ENCODE results near the gene RRP9.

The RRP9 gene

DNA sequence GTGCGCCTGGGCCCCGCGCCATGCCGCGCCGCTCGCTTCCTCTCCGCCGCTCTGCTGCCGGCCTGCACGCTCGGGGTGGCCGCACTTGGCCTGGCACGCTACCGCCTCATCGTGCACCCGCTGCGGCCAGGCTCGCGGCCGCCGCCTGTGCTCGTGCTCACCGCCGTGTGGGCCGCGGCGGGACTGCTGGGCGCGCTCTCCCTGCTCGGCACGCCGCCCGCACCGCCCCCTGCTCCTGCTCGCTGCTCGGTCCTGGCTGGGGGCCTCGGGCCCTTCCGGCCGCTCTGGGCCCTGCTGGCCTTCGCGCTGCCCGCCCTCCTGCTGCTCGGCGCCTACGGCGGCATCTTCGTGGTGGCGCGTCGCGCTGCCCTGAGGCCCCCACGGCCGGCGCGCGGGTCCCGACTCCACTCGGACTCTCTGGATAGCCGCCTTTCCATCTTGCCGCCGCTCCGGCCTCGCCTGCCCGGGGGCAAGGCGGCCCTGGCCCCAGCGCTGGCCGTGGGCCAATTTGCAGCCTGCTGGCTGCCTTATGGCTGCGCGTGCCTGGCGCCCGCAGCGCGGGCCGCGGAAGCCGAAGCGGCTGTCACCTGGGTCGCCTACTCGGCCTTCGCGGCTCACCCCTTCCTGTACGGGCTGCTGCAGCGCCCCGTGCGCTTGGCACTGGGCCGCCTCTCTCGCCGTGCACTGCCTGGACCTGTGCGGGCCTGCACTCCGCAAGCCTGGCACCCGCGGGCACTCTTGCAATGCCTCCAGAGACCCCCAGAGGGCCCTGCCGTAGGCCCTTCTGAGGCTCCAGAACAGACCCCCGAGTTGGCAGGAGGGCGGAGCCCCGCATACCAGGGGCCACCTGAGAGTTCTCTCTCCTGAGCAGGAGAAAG lies 14.4 kb upstream of the RRP9 start:
- Histone ChIP-seq H3K36me3 (ENCODE audit: control insufficient read depth in 1 of 2, insufficient read depth in 2 of 2, low read length in 2 of 2) (peaks cover 3 to 11% of the 10 kb centered on the region in 2 donors), H3K27ac (ENCODE audit: low read depth, low read length) (no peak overlapping the region), H3K9ac (ENCODE audit: low read depth in 1 of 2, low read length in 2 of 2) (peak overlapping the region in 1 of 2 donors; percentile 43), H3K4me3 (ENCODE audit: low read depth in 1 of 2, low read length in 2 of 2) (peak overlapping the region; percentile 8 to 50), H3K27me3 (ENCODE audit: control insufficient read depth in 1 of 2, insufficient read depth in 2 of 2, low read length in 2 of 2) (peaks cover 5 to 12% of the 10 kb centered on the region in 2 donors), H3K4me1 (ENCODE audit: control insufficient read depth in 1 of 2, insufficient read depth in 2 of 2, low read length in 2 of 2) (peaks cover 5 to 7% of the 10 kb centered on the region in 2 donors), H3K9me3 (ENCODE audit: control insufficient read depth in 1 of 2, low read length in 2 of 2) (no peaks in the 10 kb centered on the region)

GRCh38 chr3:51955175-51955892 lies 13.6 kb upstream of the RRP9 start, which contains the start of gene GPR62:
TSS of gene GPR62 (plus strand) at chr3:51955381. CDS start at chr3:51955653, 272 bp downstream.
- peak within 1 kb of the TSS; percentile 8 to 50 for H3K4me3 ChIP-seq (ENCODE audit: low read depth in 1 of 2, low read length in 2 of 2)
- peaks cover 5 to 7% of the 10 kb centered on the region in 2 donors for H3K4me1 ChIP-seq (ENCODE audit: control insufficient read depth in 1 of 2, insufficient read depth in 2 of 2, low read length in 2 of 2)
- no peak within 1 kb of the TSS for H3K27ac ChIP-seq (ENCODE audit: low read depth, low read length)

DNA sequence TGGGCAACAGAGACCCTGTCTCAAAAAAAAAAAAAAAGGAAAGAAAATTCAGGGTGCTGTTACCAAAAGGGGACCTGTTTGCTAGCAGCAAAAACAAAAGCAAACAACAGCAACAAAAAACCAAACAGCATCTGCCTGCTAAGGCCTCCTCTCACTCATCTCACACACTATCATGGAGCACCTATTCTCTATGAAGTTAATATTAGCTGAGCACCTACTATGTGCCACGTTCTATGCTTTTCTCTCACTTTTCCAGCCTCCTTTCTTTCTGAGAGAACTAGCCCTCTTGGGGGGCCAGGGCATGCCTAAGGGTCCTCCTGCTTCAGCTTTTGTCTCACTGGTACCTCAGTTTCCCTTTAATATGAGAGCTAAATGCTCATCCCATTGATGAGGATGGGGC lies 13.0 kb upstream of the RRP9 start:
- no peak overlapping the region for H3K27ac ChIP-seq (ENCODE audit: low read depth, low read length)

More at GRCh38 chr3:51955175-51955892, 13.6 kb upstream of the RRP9 start, which contains the start of gene GPR62:
- peak within 1 kb of the TSS in 1 of 2 donors; percentile 43 for H3K9ac ChIP-seq (ENCODE audit: low read depth in 1 of 2, low read length in 2 of 2)
- no peaks in the 10 kb centered on the region for H3K9me3 ChIP-seq (ENCODE audit: control insufficient read depth in 1 of 2, low read length in 2 of 2)
- H3K36me3 ChIP-seq (ENCODE audit: control insufficient read depth in 1 of 2, insufficient read depth in 2 of 2, low read length in 2 of 2) = peaks cover 2 to 11% of the 10 kb centered on the region in 2 donors
- peaks cover 5 to 12% of the 10 kb centered on the region in 2 donors for H3K27me3 ChIP-seq (ENCODE audit: control insufficient read depth in 1 of 2, insufficient read depth in 2 of 2, low read length in 2 of 2)

DNA sequence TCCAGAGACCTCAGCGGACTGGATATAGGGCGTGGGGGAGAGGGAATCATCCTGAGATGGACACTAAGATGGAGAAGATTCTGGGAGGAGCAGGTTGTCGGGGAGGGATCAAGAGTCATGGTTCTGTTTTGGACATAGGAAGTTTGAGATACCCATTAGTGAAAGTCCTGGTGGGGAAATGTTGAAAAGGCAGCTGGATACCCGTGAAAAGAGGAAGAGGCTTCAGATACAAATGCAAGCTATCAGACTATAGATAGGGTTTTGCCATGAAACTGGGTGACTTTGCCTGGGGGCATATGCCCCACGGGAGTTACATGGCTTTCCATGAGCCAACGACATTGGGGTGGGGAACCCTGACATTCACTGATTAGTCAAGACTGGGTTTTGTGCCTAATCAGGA lies 12.4 kb upstream of the RRP9 start:
- Histone ChIP-seq H3K36me3 (ENCODE audit: control insufficient read depth in 1 of 2, insufficient read depth in 2 of 2, low read length in 2 of 2) (peaks cover 0 to 10% of the 10 kb centered on the region in 2 donors), H3K9ac (ENCODE audit: low read depth in 1 of 2, low read length in 2 of 2) (no peak overlapping the region), H3K4me1 (ENCODE audit: control insufficient read depth in 1 of 2, insufficient read depth in 2 of 2, low read length in 2 of 2) (peaks cover 5 to 7% of the 10 kb centered on the region in 2 donors), H3K9me3 (ENCODE audit: control insufficient read depth in 1 of 2, low read length in 2 of 2) (no peaks in the 10 kb centered on the region), H3K4me3 (ENCODE audit: low read depth in 1 of 2, low read length in 2 of 2) (no peak overlapping the region), H3K27me3 (ENCODE audit: control insufficient read depth in 1 of 2, insufficient read depth in 2 of 2, low read length in 2 of 2) (peaks cover 5 to 12% of the 10 kb centered on the region in 2 donors), H3K27ac (ENCODE audit: low read depth, low read length) (no peak overlapping the region)

More for the DNA sequence above, 13.0 kb upstream of the RRP9 start:
- Histone ChIP-seq H3K9ac (ENCODE audit: low read depth in 1 of 2, low read length in 2 of 2) (no peak overlapping the region), H3K4me1 (ENCODE audit: control insufficient read depth in 1 of 2, insufficient read depth in 2 of 2, low read length in 2 of 2) (peaks cover 5 to 7% of the 10 kb centered on the region in 2 donors), H3K4me3 (ENCODE audit: low read depth in 1 of 2, low read length in 2 of 2) (no peak overlapping the region), H3K9me3 (ENCODE audit: control insufficient read depth in 1 of 2, low read length in 2 of 2) (no peaks in the 10 kb centered on the region), H3K36me3 (ENCODE audit: control insufficient read depth in 1 of 2, insufficient read depth in 2 of 2, low read length in 2 of 2) (peaks cover 0 to 11% of the 10 kb centered on the region in 2 donors), H3K27me3 (ENCODE audit: control insufficient read depth in 1 of 2, insufficient read depth in 2 of 2, low read length in 2 of 2) (peaks cover 5 to 12% of the 10 kb centered on the region in 2 donors)

- Histone ChIP-seq H3K4me3 (ENCODE audit: low read depth in 1 of 2, low read length in 2 of 2) (no peak overlapping the region), H3K36me3 (ENCODE audit: control insufficient read depth in 1 of 2, insufficient read depth in 2 of 2, low read length in 2 of 2) (peaks cover 0 to 13% of the 10 kb centered on the region in 2 donors), H3K27ac (ENCODE audit: low read depth, low read length) (no peak overlapping the region), H3K9ac (ENCODE audit: low read depth in 1 of 2, low read length in 2 of 2) (no peak overlapping the region), H3K9me3 (ENCODE audit: control insufficient read depth in 1 of 2, low read length in 2 of 2) (no peaks in the 10 kb centered on the region), H3K4me1 (ENCODE audit: control insufficient read depth in 1 of 2, insufficient read depth in 2 of 2, low read length in 2 of 2) (peaks cover 5 to 7% of the 10 kb centered on the region in 2 donors), H3K27me3 (ENCODE audit: control insufficient read depth in 1 of 2, insufficient read depth in 2 of 2, low read length in 2 of 2) (peaks cover 5 to 12% of the 10 kb centered on the region in 2 donors)
These were observed 11.7 kb upstream of the RRP9 start for GRCh38 chr3:51953445-51953844.

- H3K9me3 ChIP-seq (ENCODE audit: control insufficient read depth in 1 of 2, low read length in 2 of 2) = no peaks in the 10 kb centered on the region
- H3K4me1 ChIP-seq (ENCODE audit: control insufficient read depth in 1 of 2, insufficient read depth in 2 of 2, low read length in 2 of 2) = no peaks in the 10 kb centered on the region
- H3K4me3 ChIP-seq (ENCODE audit: low read depth in 1 of 2, low read length in 2 of 2) = no peak overlapping the region
- H3K27me3 ChIP-seq (ENCODE audit: control insufficient read depth in 1 of 2, insufficient read depth in 2 of 2, low read length in 2 of 2) = peaks cover 5 to 12% of the 10 kb centered on the region in 2 donors
- H3K9ac ChIP-seq (ENCODE audit: low read depth in 1 of 2, low read length in 2 of 2) = no peak overlapping the region
- peaks cover 2 to 24% of the 10 kb centered on the region in 2 donors for H3K36me3 ChIP-seq (ENCODE audit: control insufficient read depth in 1 of 2, insufficient read depth in 2 of 2, low read length in 2 of 2)
- no peak overlapping the region for H3K27ac ChIP-seq (ENCODE audit: low read depth, low read length)
These were observed 9.2 kb upstream of the RRP9 start for GRCh38 chr3:51950899-51951298.

DNA sequence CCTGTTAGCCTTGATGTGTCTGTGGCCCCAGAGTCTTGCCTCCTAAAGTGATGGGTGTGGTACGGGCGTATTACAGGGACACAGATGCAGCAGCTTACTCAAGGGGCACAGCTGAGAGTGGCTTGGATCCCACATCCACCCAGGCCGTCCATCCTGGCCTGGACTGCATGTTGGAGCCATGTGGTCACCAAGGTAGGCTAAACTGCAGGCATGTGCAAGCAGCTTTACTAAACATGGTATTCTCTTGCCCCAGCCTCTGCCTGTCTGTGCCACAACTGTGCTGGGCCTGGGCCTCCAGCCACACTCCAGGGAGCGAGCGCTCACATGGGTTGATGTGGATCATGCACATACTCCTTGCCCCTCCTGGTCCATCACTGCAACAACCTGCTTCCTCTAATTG lies 7.4 kb upstream of the RRP9 start:
- no peaks in the 10 kb centered on the region for H3K4me1 ChIP-seq (ENCODE audit: control insufficient read depth in 1 of 2, insufficient read depth in 2 of 2, low read length in 2 of 2)
- H3K4me3 ChIP-seq (ENCODE audit: low read depth in 1 of 2, low read length in 2 of 2) = no peak overlapping the region
- H3K9me3 ChIP-seq (ENCODE audit: control insufficient read depth in 1 of 2, low read length in 2 of 2) = no peaks in the 10 kb centered on the region
- H3K27ac ChIP-seq (ENCODE audit: low read depth, low read length) = no peak overlapping the region
- H3K27me3 ChIP-seq (ENCODE audit: control insufficient read depth in 1 of 2, insufficient read depth in 2 of 2, low read length in 2 of 2) = peaks cover 0 to 4% of the 10 kb centered on the region in 2 donors
- H3K36me3 ChIP-seq (ENCODE audit: control insufficient read depth in 1 of 2, insufficient read depth in 2 of 2, low read length in 2 of 2) = peaks cover 5 to 35% of the 10 kb centered on the region in 2 donors
- H3K9ac ChIP-seq (ENCODE audit: low read depth in 1 of 2, low read length in 2 of 2) = no peak overlapping the region

DNA sequence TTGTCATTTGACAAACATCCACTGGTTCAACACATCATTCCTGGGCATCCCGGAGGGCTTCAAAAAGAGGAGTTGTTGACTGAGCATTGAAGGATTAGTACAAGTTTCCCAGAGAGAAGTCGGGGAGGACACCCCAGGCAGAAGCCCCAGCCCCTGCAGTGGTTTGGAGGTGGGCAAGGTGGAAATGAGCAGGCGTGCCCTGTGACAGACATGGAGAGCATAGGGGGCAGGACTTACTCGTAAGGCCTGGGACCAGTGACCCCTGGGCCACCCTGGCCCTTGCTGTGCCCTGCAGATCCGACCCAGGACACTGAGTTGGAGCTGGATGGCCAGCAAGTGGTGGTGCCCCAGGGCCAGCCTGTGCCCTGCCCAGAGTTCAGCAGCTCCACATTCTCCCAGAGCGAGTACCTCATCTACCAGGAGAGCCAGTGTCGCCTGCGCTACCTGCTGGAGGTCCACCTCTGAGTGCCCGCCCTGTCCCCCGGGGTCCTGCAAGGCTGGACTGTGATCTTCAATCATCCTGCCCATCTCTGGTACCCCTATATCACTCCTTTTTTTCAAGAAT lies 6.4 kb upstream of the RRP9 start:
- Histone ChIP-seq H3K9me3 (ENCODE audit: control insufficient read depth in 1 of 2, low read length in 2 of 2) (no peaks in the 10 kb centered on the region), H3K27me3 (ENCODE audit: control insufficient read depth in 1 of 2, insufficient read depth in 2 of 2, low read length in 2 of 2) (no peaks in the 10 kb centered on the region), H3K9ac (ENCODE audit: low read depth in 1 of 2, low read length in 2 of 2) (no peak overlapping the region), H3K4me1 (ENCODE audit: control insufficient read depth in 1 of 2, insufficient read depth in 2 of 2, low read length in 2 of 2) (peaks cover 4 to 5% of the 10 kb centered on the region in 2 donors), H3K27ac (ENCODE audit: low read depth, low read length) (no peak overlapping the region), H3K36me3 (ENCODE audit: control insufficient read depth in 1 of 2, insufficient read depth in 2 of 2, low read length in 2 of 2) (peaks cover 5 to 35% of the 10 kb centered on the region in 2 donors), H3K4me3 (ENCODE audit: low read depth in 1 of 2, low read length in 2 of 2) (no peak overlapping the region)

GRCh38 chr3:51947215-51947900 lies 5.7 kb upstream of the RRP9 start:
- no peaks in the 10 kb centered on the region for H3K27me3 ChIP-seq (ENCODE audit: control insufficient read depth in 1 of 2, insufficient read depth in 2 of 2, low read length in 2 of 2)
- peaks cover 5 to 35% of the 10 kb centered on the region in 2 donors for H3K36me3 ChIP-seq (ENCODE audit: control insufficient read depth in 1 of 2, insufficient read depth in 2 of 2, low read length in 2 of 2)
- no peak overlapping the region for H3K27ac ChIP-seq (ENCODE audit: low read depth, low read length)
- peaks cover 12% of the 10 kb centered on the region in 2 donors for H3K4me1 ChIP-seq (ENCODE audit: control insufficient read depth in 1 of 2, insufficient read depth in 2 of 2, low read length in 2 of 2)
- H3K9ac ChIP-seq (ENCODE audit: low read depth in 1 of 2, low read length in 2 of 2) = no peak overlapping the region
- no peaks in the 10 kb centered on the region for H3K9me3 ChIP-seq (ENCODE audit: control insufficient read depth in 1 of 2, low read length in 2 of 2)
- no peak overlapping the region for H3K4me3 ChIP-seq (ENCODE audit: low read depth in 1 of 2, low read length in 2 of 2)

All from duodenal mucosa (tissue), 2 donors.